Liver (tissue), 9 donors: ENCODE measurements around the gene C2orf76. TPM values are rescaled to one million over a fixed set of nuclear protein-coding genes. Genes with fewer than 3 reads are reported as not detected.

Experiments used
- DNase-seq: peaks from one replicate; pipeline ENCODE4 v3.0.0-alpha.2; 2017; ENCODE audit warnings: low spot score
- H3K27ac ChIP-seq, 2 donors: one replicate each; pipeline ENCODE4 v1.7.0; 2013; ENCODE audit warnings: inconsistent platforms in 2 of 2, low read length in 2 of 2, control low read depth in 1 of 2, low read depth in 1 of 2, mild to moderate bottlenecking in 1 of 2
- H3K27me3 ChIP-seq, 4 donors: one replicate each; pipeline versions ENCODE4 v1.6.1 to v1.7.0; 2013; ENCODE audit warnings: low read length in 3 of 4, inconsistent platforms in 1 of 4, mild to moderate bottlenecking in 1 of 4, moderate library complexity in 1 of 4; ENCODE audit not compliant: control insufficient read depth in 4 of 4, insufficient read depth in 4 of 4
- H3K36me3 ChIP-seq, 4 donors: one replicate each; pipeline versions ENCODE4 v1.6.1 to v1.7.0; 2013; ENCODE audit warnings: low read length in 3 of 4, mild to moderate bottlenecking in 3 of 4, low read depth in 1 of 4, moderate library complexity in 1 of 4; ENCODE audit not compliant: control insufficient read depth in 4 of 4, insufficient read depth in 3 of 4
- H3K4me1 ChIP-seq, 4 donors: one replicate each; pipeline versions ENCODE4 v1.6.1 to v1.7.0; 2013; ENCODE audit warnings: low read length in 3 of 4, mild to moderate bottlenecking in 3 of 4, moderate library complexity in 1 of 4; ENCODE audit not compliant: control insufficient read depth in 4 of 4, insufficient read depth in 4 of 4
- H3K4me3 ChIP-seq, 3 donors: one replicate each; pipeline versions ENCODE4 v1.6.1 to v1.7.0; 2013; ENCODE audit warnings: low read length in 3 of 3, control low read depth in 1 of 3, low read depth in 1 of 3, mild to moderate bottlenecking in 1 of 3
- H3K9ac ChIP-seq, 2 donors: one replicate each; pipeline ENCODE4 v1.7.0; 2013; ENCODE audit warnings: low read length in 2 of 2, mild to moderate bottlenecking in 2 of 2, moderate library complexity in 2 of 2, control low read depth in 1 of 2, low read depth in 1 of 2
- H3K9me3 ChIP-seq, 4 donors: one replicate each; pipeline versions ENCODE4 v1.6.1 to v1.7.0; 2013; ENCODE audit warnings: low read length in 3 of 4; ENCODE audit not compliant: control insufficient read depth in 4 of 4
- ATF3 ChIP-seq: IDR thresholded peaks from 2 replicates; pipeline ENCODE4 v1.6.1; 2016; ENCODE audit warnings: antibody characterized with exemption
- CTCF ChIP-seq: fragments of 150-350 bp; IDR thresholded peaks from 2 replicates; pipeline ENCODE4 v1.5.1; 2017; ENCODE audit warnings: improper control_type of control experiment, low read depth, low read length; ENCODE audit not compliant: missing input control
- EGR1 ChIP-seq, 2 donors: IDR thresholded peaks; 2 replicates each; pipeline ENCODE4 v1.6.1; 2016 to 2018; ENCODE audit warnings: antibody characterized with exemption in 2 of 2, low read depth in 2 of 2
- FOXA1 ChIP-seq: IDR thresholded peaks from 2 replicates; pipeline ENCODE4 v1.6.1; 2016; ENCODE audit warnings: antibody characterized with exemption
- FOXA2 ChIP-seq: IDR thresholded peaks from 2 replicates; pipeline ENCODE4 v1.6.1; 2016; ENCODE audit warnings: antibody characterized with exemption
- GABPA ChIP-seq, 2 donors: IDR thresholded peaks in 1 of 2; conservative IDR thresholded peaks in 1 of 2; 2 replicates each; pipeline ENCODE4 v1.6.1; 2016; ENCODE audit warnings: antibody characterized with exemption in 2 of 2, mild to moderate bottlenecking in 1 of 2, moderate library complexity in 1 of 2
- HNF4A ChIP-seq, 2 donors: conservative IDR thresholded peaks; 2 replicates each; pipeline ENCODE4 v1.6.1; 2016; ENCODE audit warnings: antibody characterized with exemption in 2 of 2, mild to moderate bottlenecking in 2 of 2
- HNF4G ChIP-seq: IDR thresholded peaks from 2 replicates; pipeline ENCODE4 v1.6.1; 2016; ENCODE audit warnings: antibody characterized with exemption
- JUND ChIP-seq, 2 donors: IDR thresholded peaks; 2 replicates each; pipeline ENCODE4 v1.6.1; 2016; ENCODE audit warnings: antibody characterized with exemption in 2 of 2
- MAX ChIP-seq: IDR thresholded peaks from 2 replicates; pipeline ENCODE4 v1.6.1; 2016; ENCODE audit warnings: antibody characterized with exemption
- NR2F2 ChIP-seq: IDR thresholded peaks from 2 replicates; pipeline ENCODE4 v1.6.1; 2016; ENCODE audit warnings: antibody characterized with exemption
- RAD21 ChIP-seq, 2 donors: IDR thresholded peaks; 2 replicates each; pipeline ENCODE4 v1.6.1; 2016; ENCODE audit warnings: antibody characterized with exemption in 2 of 2, mild to moderate bottlenecking in 2 of 2
- REST ChIP-seq: IDR thresholded peaks from 2 replicates; pipeline ENCODE4 v1.6.1; 2016; ENCODE audit warnings: antibody characterized with exemption, mild to moderate bottlenecking
- RXRA ChIP-seq, 2 donors: IDR thresholded peaks; 2 replicates each; pipeline ENCODE4 v1.6.1; 2017 to 2018; ENCODE audit warnings: antibody characterized with exemption in 2 of 2, mild to moderate bottlenecking in 1 of 2
- SP1 ChIP-seq: IDR thresholded peaks from 2 replicates; pipeline ENCODE4 v1.6.1; 2018; ENCODE audit warnings: antibody characterized with exemption, mild to moderate bottlenecking
- TAF1 ChIP-seq: conservative IDR thresholded peaks from 2 replicates; pipeline ENCODE4 v1.6.1; 2016; ENCODE audit warnings: antibody characterized with exemption, mild to moderate bottlenecking
- YY1 ChIP-seq: IDR thresholded peaks from 2 replicates; pipeline ENCODE4 v1.6.1; 2016; ENCODE audit warnings: antibody characterized with exemption, mild to moderate bottlenecking
- ZBTB33 ChIP-seq: IDR thresholded peaks from 2 replicates; pipeline ENCODE4 v1.6.1; 2016; ENCODE audit warnings: antibody characterized with exemption
- WGBS: extraction: QIAGEN DNeasy Blood & Tissue Kit; methylation state at CpG from one replicate; pipeline ENCODE4 v1.1.7; 2013; 5-methylcytosine and 5-hydroxymethylcytosine counted together
- polyA plus RNA-seq, 2 donors: library from polyadenylated mRNA; stranded (reverse) in 1 of 2; unstranded in 1 of 2; fragments of 200-250 nt in 1 of 2; fragments of >200 nt in 1 of 2; fragmentation: Nextera tagmentation in 1 of 2; extraction: Ambion mirVana in 1 of 2; gene quantifications; one replicate each; pipeline versions ENCODE4 v1.2.1 to v1.2.3, GENCODE V29; 2013 to 2015
- total RNA-seq, 2 donors: library from RNA; depleted of rRNA; stranded (reverse); fragments of >200 nt; gene quantifications; one replicate each; pipeline ENCODE4 v1.2.3, GENCODE V29; 2014
- donor health status: healthy.
- donor health status: healthy.
- donor health status: healthy.
- donor health status: healthy.
- donor health status: healthy.

The C2orf76 gene
- total and polyA plus RNA-seq, 4 donors = 2.7 to 6.3 (median 4.6) TPM

- H3K4me1 ChIP-seq = peaks cover 1 to 13% (median 8%) of the 10 kb centered on the region in 4 donors
- H3K9ac ChIP-seq = peak overlapping the region in 1 of 2 donors; percentile 70
- H3K36me3 ChIP-seq = no peaks in the 10 kb centered on the region
- TF ChIP-seq YY1 = no peak
- peak overlapping the region; percentile 52 to 69 for H3K27ac ChIP-seq
- peak overlapping the region in 2 of 3 donors; percentile 34 to 35 for H3K4me3 ChIP-seq
- 66% methylated on average over 10 of the region's 10 CpGs for WGBS
- DNase-seq = no peak
- H3K27me3 ChIP-seq = no peaks in the 10 kb centered on the region
- H3K9me3 ChIP-seq = no peaks in the 10 kb centered on the region
Measured at GRCh38 chr2:119306196-119306590, 60.4 kb downstream of the C2orf76 start.

GRCh38 chr2:119305497-119306195 lies 61.0 kb downstream of the C2orf76 start:
- WGBS = 48% methylated on average over 12 of the region's 12 CpGs
- Histone ChIP-seq H3K9me3 (no peaks in the 10 kb centered on the region), H3K4me1 (peaks cover 1 to 13% (median 8%) of the 10 kb centered on the region in 4 donors), H3K36me3 (no peaks in the 10 kb centered on the region), H3K27me3 (no peaks in the 10 kb centered on the region), H3K4me3 (peak overlapping the region; percentile 13 to 35 (median 34)), H3K27ac (peak overlapping the region; percentile 52 to 69), H3K9ac (peak overlapping the region in 1 of 2 donors; percentile 70)
- DNase-seq = no peak
- TF ChIP-seq EGR1 (IDR thresholded peaks at IDR 0.05; ENCODE audit: low read depth in 2 of 2) = no peak
- peak; percentile 27 for TF ChIP-seq SP1
- no peak for TF ChIP-seq GABPA (IDR thresholded peaks at IDR 0.05 in 1 of 2, conservative IDR thresholded peaks at IDR 0.05 in 1 of 2)
- no peak for TF ChIP-seq JUND (IDR thresholded peaks at IDR 0.05)
- TF ChIP-seq FOXA2 = peak; percentile 50
- TF ChIP-seq CTCF = no peak
- TF ChIP-seq FOXA1 = peak; percentile 40
- TF ChIP-seq TAF1 = no peak
- TF ChIP-seq MAX = peak; percentile 20
- no peak for TF ChIP-seq ATF3
- TF ChIP-seq REST = peak; percentile 53
- TF ChIP-seq HNF4A (conservative IDR thresholded peaks at IDR 0.05) = peak; percentile 74 to 84
- TF ChIP-seq HNF4G = no peak
- peak; percentile 25 for TF ChIP-seq ZBTB33
- no peak for TF ChIP-seq YY1
- TF ChIP-seq NR2F2 = no peak
- TF ChIP-seq RXRA (IDR thresholded peaks at IDR 0.05) = peak in 1 of 2 donors; percentile 65
- TF ChIP-seq RAD21 (IDR thresholded peaks at IDR 0.05) = peak in 1 of 2 donors; percentile 21
